NCI-H1092 treated with DMSO at 0.1 percent for 48 hours (cell line): ENCODE measurements around the gene IRX2.

Experiments used
- DNase-seq: peaks from one replicate; lab custom pipeline; 2025; lab: John Stamatoyannopoulos, UW

The IRX2 gene

GRCh38 chr5:2751592-2752021 lies at the start of gene IRX2:
Gene IRX2, minus strand, starts transcription at chr5:2751677. Its CDS starts 264 bp downstream, at chr5:2751413.
- peak; percentile 93 for DNase-seq

GRCh38 chr5:2800035-2800434 lies 48.6 kb upstream of the IRX2 start:
- no peak for DNase-seq

DNA sequence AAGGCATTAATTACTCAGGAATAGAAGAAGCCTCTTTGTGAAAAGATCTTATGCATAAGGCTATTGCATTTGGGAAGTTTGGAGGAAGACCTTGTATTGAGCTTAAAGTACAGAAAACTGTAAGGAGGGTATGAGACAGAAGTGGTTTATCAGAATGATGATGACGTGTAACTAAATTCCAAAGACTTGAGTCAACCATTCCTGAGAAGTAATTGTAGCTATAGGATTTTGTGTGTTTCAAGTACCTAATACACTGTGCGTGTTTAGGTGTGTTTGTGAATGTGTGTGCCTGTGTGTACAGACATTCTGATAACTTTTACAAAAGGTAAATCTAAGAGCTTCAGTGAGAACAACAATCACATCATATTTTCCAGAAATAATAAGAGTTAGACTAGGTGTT lies 46.5 kb upstream of the IRX2 start:
- DNase-seq, result no peak

DNA sequence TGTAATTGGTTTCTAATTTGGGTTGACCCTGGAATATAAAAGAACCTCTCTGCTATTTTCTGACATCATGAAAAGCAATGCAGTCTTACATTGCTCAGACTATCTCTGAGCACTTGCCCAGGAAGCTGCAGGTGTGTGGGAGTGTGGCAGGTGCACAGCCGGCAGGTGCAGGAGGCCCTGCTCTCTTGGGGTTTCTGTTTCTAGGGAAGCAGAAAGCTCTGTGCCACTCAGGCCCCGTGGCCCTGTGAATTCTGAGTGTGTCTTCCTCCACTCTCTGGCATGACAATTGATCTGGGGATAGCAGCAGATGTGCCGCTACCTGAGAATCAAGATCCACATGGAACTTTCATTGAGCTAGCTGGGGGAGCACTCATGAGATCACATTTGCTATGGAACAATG lies 45.7 kb upstream of the IRX2 start:
- peak; percentile 32 for DNase-seq

DNA sequence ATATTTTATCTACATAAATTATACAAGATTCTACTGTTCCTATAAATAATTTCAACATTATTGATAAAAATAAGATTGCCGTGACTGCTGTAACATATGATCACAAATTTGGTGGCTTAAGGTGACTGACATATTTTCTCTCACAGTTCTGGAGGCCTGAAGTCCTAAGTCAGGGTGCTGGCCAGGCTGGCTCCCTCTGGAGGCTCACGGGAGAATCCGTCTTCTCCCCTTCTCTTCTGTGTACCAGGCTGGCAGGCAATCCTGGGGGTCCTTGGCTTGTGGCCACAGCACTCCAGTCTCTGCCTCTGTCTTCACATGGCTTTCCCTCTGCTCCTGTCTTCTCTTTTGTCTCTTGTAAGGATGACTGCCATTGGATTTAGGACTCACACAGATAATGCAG lies 31.7 kb upstream of the IRX2 start:
- DNase-seq, result no peak

DNA sequence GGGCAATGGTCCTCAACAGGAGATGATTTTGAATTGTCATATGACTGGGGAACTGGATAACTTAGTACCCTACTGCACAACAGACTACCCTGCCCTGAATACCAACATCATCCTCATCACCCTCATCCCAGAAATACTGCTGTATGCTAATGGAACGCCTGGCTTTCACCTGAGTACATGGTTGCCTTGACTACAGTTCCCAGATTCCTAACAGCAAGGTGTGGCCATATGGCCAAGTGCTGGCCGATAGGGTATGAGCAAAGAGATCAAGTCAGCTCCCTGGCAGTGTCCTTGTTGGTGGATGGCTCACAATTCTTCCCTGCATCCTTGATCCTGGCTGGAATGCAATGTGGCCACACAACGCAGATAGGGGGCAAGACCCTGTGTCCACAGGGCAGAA lies 31.2 kb upstream of the IRX2 start:
- DNase-seq, result no peak

GRCh38 chr5:2780421-2781171 lies 29.1 kb upstream of the IRX2 start:
- no peak for DNase-seq

- no peak for DNase-seq
Observed at GRCh38 chr5:2779459-2779858, 28.0 kb upstream of the IRX2 start.

DNA sequence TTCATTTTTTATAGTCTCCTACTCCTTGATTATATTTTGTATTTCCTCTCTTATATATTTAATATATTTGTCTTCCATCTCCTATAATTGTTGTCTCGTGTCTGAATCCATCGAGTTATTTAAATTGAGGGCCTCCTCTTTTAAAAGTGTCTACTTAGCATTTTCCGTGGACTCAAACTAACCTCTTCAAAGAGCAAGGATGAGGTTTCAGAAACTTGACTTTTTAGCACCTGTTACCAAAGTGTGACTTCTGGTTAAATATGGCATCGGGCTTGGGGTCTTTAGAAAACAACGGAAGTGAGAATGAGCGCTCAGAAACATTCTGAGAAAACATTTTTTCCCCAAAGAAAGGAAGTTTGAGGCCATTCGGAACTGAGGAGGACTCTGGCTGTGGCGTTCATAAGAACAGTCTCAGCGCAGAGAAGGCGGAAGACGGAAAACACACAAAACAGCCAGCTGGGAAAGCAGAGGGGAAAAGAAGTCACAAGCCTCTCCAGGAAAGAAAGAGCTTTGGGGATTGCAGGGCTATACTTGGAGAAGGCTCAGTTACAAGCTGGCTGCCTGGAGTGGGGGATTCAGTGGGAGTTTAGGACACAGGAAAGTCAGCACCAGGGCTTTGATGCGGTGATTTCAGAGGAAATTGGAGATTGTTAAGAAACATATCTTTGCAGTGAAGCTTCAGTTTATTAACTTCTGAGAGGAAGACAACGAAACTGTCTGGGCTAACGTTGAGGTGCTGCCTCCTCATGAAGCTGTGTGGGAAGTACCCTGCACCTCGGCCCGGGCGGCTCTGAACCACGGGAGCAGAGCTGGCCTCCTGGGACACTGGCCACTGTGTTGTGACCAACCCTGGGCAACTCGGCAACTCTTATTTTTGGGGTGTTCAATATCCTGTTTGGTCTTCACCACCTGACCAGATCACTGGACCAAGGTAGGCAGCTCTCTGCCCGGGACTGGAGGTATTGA lies 25.1 kb upstream of the IRX2 start:
- DNase-seq, result no peak

DNA sequence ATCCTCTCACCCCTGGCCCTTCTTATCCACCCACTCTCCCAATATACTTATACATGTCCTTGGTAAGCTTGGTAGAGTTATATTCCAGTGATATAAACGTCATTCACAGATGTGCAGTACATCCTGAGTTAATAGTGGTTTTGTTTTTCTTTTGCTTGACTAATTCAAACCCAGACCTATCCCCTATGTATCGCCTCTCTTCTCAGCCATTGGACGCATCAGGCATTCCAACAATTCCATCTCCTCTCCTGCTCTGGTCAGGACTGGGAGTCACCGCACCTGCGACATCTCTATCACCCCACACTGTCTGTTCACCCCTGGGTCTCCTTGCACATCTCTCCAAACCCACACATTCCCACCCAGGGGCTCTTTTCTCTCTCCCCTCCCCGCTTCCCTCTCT lies 21.9 kb upstream of the IRX2 start:
- no peak for DNase-seq

GRCh38 chr5:2767089-2767488 lies 15.6 kb upstream of the IRX2 start:
- no peak for DNase-seq

DNA sequence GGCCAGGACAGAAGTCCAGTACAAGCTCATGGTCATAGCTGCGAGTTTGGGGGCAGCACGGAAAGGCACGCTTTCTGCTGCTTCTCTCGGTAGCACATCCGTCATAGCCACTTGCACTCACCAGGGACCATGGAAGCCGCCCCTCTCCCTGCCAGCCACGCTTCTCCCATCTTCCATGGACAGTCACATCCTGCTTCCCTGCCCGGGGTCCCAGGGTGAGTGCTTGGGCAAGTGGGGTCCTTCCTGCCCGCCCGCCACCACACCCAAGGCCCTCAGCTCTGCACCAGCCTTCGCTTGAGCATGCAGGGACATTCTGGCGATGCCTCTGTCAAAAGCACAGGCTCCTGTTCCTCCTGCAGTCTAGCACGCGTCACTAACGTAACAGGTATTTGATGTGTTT lies 13.1 kb upstream of the IRX2 start:
- DNase-seq, result no peak

DNA sequence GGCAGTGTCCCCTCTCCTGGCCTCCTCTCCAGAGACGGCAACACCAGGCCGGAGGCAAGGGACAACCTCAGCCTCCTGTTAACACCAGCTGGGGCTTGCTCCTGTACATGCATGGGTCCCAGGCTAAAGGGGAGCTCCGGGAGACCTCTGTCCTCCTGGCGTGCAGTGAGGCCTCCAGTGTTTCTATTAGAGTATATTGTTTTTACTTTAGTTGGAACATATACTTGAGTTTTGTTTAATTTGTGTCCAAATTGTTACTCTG lies 12.0 kb upstream of the IRX2 start:
- no peak for DNase-seq

- no peak for DNase-seq
Observed at GRCh38 chr5:2762744-2763532, 11.5 kb upstream of the IRX2 start.

- no peak for DNase-seq
Observed at GRCh38 chr5:2761921-2762488, 10.5 kb upstream of the IRX2 start.

DNA sequence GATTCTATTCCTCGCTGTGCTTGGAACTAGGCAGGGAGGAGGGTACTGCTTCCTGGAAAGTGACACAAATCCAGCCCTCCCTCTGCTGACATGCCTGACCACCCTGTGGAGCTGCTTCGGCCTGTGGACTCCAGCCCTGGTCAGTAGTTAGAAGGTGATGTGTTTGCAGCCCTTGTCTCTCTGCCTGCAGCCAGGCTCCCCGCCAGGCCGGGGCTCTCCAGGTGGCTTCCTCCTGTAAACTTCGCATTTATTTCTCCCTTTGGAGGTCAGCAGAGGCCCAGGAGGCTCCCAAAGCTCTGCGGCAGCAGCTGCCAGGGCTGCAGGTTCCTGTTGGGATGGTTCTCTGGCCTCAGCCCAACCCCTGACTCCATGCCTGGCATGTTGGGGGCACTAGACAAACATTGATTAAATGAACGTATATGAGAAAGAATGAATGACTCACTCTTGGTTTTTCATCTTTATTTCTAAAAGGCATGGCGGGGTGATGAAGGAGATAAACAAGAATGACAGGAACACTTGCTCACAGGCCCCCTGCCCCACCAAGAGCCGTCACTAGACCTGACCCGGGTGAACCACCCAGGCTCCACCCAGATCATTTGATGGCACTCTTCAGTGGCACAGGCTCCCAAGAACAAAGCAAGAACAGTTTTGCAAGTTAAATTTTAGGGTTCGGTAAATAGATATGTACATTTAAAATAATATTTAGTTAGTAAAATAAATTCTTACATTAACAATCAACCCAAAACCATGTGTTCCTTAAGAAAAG lies 8.4 kb upstream of the IRX2 start:
- DNase-seq, result no peak

DNA sequence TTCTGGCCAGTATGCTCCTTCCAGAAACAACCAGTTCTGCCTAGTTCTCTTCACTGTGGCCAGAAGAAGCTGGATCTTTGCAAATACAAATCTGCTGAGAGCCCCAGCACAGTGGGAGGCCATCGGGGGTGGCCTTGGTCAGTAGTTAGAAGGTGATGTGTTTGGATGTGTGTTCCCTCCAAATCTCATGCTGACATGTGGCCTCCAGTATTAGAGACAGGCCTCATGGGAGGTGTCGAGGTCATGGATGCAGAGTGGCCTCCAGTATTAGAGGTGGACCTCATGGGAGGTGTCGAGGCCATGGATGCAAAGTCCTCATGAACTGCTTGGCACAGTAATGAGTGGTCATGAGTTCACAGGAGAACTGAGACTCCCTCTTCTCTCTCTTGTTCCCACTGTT lies 7.6 kb upstream of the IRX2 start:
- DNase-seq, result no peak

DNA sequence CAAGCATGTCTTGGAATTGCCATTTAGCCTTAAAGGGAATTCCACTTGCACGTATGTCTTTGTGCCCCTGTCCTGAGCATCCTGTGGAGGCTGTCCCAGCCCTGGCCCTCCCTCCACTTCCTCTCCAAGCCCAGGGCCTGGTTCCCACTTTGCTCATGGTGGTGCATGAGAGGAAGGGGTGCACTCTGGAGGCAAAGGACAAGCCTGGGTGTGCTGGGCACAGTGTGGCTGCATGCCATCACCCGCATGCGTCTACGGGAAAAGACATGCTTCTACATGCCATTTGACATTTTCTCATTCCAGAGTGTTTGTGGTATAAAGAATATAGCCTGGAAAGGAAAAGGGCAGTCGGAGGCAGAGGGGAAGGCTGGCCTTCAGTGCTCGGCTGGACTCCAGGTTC lies 7.2 kb upstream of the IRX2 start:
- DNase-seq, result no peak

DNA sequence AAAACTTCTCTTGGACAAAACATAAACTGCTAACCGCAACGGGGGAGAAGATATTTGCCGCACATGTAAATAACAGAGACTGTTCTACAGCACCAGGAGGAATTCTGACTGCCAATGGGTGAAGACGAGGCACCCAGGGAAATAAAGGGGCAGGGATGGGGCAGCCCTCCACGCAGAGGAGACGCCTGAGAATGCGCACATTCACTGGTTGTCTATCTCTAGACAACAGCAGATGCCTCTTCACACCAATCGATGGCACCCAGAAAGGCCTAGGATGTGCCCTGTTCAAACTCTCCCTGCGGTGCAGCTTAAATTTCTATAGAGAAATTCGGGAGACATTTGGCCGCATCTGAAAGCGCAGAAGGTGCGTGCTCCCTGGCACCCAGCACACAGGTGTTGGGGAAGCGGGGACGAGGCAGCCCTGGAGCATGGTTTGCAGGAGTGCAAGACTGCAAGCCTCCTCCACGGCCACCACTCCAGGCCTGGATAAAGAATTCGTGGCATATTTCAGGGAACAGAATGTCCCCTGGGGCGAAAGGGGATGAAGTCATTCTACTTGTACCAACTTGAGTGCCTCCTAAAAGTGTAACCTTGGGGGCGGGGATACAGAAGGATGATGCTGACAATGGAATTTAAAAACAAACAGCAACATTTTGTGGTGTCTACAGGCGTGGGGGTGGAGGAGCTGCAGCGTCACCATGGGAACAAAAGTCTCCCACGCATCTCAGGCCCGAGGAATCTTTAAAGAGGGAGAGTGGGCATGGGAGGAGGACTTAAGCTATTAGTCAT lies 6.3 kb upstream of the IRX2 start:
- DNase-seq, result no peak
